ENCODE measurements around the gene SLC38A11.
"Not testable (repeated sequence)": the region's sequence is repeated elsewhere in the genome, so short reads cannot be mapped to it uniquely, and the experiment has no call there.

The SLC38A11 gene, protein sequence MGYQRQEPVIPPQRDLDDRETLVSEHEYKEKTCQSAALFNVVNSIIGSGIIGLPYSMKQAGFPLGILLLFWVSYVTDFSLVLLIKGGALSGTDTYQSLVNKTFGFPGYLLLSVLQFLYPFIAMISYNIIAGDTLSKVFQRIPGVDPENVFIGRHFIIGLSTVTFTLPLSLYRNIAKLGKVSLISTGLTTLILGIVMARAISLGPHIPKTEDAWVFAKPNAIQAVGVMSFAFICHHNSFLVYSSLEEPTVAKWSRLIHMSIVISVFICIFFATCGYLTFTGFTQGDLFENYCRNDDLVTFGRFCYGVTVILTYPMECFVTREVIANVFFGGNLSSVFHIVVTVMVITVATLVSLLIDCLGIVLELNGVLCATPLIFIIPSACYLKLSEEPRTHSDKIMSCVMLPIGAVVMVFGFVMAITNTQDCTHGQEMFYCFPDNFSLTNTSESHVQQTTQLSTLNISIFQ

DNA sequence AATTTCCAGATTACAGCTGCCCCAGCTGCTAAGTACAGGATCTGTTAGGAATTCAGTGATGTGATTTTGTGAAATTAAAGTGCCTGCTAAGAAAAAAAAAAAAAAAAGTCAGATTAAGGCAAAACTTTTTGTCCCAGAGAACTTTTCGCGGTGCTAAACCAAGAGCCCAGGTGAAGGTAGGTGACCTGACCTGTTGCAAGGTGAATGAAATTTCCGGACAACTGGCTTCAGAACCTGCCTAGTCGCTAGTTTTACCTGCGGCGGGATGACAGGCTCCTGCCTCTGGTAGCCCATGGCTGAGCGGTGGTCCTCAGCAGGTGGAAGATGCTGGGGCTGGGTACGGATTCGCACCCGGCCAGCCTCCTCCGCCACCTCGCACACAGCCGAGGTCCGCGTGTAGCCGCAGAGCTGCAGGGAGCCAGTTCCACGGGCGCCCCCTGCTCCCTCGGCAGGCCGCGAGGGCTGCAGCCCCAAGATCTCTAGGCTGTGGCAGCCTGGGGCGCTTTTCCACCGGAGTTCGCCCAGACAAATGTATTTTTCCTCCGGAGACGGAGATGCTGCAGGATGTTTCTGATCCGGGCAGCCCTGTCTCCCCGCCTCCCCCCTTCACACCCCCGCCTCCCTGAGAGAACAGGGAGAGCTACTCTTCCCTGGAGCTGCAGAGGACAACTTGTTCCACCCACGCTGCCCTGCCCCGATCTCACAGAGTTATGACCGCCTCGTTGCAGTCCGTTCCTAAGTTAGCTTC, at the start of gene SLC38A11:
Gene SLC38A11, minus strand, starts transcription at position 572 of the 748 bp plus-strand sequence. Its CDS starts 278 bp downstream, at position 294.
- DNase-seq, result peak in 11 of 58 donors; percentile 0 to 19 (median 3)

DNA sequence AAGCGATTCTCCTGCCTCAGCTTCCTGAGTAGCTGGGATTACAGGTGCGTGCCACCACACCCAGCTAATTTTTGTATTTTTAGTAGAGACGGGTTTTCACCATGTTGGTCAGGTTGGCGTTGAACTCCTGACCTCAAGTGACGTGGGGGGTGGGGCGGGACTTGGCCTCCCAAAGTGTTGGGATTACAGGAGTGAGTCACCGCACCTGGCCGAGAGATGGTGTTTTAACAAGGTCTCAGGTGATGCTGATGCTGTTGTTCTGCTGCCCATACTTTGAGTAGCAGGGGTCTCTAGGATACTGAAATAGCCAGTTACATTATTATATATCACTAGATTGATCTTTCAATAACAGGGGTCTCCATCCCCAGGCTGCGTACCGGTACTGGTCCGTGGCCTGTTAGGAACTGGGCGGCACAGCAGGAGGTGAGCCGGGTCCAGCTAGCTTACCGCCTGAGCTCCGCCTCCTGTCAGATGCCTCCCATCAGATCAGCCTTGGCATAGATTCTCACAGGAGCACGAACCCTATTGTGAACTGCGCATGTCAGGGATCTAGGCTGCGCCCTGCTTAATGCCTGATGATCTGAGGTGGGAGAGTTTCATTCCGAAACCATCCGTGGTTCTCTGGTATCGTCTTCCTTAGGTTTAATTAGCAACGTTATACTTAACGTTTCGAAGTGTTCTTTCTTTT, 48.3 kb upstream of the SLC38A11 start:
- no peak for DNase-seq

DNA sequence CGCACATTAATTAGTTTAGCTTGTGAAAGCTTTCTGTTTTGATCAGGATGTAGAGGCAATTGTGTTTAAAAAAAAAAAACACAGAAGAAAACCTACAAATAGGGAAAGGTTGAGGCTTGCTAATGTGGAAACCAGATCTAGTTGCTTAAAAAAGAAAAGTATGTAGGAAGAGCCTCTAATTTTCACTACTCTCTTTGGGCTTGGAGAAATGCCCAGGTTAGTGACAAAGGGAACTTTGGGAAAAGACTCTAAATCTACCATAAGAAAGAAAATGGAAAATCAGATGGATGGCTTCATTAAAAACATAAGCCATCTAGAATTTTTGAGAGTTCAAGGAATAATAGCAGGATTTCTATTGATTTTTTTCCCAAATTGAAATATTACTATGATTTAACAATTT, 47.3 kb upstream of the SLC38A11 start:
- peak in 2 of 58 donors; percentile 3 to 12 for DNase-seq

DNA sequence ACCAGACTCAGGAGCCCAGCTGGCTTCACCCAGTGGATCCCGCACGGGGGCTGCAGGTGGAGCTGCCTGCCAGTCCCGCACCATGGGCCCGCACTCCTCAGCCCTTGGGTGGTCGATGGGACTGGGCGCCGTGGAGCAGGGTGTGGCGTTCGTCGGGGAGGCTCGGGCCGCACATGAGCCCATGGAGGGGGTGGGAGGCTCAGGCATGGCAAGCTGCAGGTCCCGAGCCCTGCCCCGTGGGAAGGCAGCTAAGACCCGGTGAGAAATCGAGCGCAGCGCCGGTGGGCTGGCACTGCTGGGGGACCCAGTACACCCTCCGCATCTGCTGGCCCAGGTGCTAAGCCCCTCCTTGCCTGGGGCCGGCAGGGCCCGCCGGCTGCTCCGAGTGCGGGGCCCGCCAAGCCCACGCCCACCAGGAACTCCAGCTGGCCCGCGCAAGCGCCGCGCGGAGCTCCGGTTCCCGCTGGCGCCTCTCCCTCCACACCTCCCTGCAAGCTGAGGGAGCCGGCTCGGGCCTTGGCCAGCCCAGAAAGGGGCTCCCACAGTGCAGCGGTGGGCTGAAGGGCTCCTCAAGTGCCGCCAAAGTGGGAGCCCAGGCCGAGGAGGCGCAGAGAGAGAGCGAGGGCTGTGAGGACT, 39.5 kb upstream of the SLC38A11 start:
- not testable (repeated sequence) for DNase-seq

DNA sequence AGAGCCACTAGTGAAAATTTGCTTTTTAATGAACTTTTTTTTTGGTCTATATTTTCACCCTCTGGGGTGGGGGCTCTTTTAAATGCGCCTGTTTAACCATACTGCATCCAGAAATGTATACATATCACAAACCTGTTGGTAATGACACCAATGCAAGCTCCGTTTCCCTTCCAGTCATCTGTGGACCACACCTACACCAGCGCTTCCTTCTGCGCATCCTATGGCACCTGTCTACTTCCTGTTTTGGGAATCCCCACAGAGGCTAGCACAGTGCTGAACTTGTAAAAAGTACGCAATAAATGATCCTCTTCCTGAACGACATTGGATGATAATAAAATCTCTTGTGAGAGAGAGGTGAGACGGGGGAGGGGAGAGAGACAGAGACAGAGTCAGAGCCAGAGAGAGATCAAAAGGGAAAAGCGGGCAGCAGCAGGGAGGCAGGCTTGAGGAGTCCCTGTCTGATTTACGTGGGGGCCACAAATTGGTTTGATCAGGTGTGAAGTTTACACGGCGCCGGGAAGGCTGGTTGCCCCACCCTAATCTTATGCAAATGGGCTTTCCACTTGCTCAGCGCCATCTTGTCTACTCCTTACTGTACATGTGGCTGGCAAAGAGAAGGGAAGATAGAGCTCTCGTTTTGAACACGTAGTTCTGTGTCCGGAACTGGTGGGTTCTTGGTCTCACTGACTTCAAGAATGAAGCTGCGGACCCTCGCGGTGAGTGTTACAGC, 38.1 kb upstream of the SLC38A11 start:
- DNase-seq, result peak in 1 of 58 donors; percentile 12

DNA sequence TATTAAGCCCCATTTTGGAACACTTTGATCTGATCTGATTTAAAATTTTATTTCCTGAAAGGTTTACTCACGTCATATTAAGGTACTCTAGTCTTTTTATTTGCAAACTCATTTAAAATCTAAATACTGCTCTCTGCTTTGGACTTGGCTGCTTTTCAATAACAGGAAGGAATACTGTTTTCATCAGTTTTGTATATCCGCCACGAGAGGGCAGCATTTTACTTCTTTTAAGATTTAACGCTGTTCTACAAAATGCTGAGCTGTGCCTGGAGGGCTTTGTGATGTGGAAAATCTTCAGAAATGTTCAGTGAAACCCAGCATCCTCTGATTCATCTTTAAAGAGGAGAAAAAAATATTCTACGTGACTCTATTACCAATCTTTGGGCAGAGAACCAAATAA, 37.5 kb upstream of the SLC38A11 start:
- DNase-seq, result peak in 28 of 58 donors; percentile 4 to 80 (median 35)

DNA sequence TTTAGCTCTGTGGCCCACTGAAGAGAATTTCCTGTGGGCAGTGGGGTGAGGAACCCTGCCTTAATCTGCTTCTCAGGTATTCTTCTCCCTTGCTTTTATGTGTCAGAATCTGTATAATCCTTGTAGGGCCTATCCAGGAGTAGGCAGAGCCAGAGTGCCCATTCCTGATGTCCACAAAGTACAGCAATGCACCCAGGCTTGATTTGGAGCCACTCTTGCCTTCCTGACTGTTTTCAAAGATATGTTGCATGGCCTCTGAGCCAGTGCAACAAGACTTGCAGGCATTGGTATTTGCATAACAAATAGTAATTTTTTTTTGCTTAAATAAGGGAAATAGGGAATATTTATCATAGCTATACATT, 36.7 kb upstream of the SLC38A11 start:
- not testable (repeated sequence) for DNase-seq

DNA sequence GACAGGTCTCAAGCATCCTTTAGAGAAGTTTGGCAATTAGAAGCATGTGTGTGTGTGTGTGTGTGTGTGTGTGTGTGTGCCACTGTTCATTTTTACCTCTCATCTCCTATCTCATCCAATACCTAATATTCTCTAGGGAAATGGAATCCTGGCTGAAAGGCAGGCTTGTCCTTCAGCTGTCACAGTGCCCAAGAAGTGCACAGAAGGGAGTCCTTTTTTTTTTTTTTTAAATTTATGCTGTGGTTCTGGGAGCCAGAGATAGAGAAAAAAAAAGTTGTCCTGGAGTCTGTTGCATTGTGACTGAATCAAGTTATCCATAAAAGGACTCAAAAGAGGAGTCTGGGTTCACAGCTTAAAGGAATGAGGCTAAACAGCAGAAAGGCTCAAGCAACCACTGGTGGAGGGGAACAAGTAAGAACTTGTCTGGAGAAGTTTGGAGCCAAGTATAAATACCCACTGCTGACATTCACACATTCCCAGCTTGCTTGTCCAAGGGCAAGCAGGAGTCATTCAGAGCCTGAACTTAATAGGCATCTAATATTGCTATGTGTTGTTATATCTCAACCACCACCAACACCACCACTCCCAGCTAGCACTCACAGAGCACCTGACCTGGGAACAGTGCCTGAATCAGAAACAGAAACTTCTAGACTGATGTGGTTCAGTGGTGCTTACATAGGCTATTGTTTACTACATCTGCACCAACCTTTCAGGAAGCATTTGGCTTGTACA, 36.2 kb upstream of the SLC38A11 start:
- DNase-seq, result not testable (repeated sequence)

DNA sequence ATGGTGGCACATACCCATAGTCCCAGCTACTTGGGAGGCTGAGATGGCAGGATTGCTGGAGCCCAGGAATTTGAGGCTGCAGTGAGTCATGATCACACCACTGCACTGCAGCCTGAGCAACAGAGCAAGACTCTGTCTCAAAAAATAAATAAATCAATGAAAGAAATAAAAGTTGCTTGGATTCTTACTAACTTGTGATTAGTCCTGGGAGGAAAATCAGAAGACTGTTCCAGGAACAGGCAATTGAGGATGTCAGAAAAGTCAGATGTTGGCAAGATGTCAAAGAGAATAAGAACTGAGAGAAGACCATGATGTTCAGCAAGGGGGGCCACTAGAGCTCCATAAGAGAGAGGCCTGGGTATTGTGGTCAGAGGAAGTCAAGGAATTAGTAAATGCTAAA, 35.6 kb upstream of the SLC38A11 start:
- not testable (repeated sequence) for DNase-seq

DNA sequence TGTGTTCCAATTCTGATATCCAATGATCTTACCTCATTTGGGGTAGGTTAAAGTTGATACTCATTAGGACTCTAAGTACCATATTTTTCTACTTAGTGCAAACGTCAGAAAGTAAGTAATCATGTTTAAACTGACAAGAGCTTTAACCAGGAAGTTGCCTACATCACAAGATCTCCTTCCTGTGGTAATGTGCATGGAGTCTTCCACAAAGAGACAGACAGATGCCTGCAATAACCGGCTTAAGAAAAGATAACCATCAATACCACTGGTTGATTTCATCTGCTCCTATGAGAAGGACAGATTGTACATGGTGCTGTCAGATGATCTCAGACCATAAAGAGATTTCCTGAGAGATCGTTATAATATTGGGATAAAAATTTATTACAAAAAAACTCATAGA, 33.5 kb upstream of the SLC38A11 start:
- not testable (repeated sequence) for DNase-seq

DNA sequence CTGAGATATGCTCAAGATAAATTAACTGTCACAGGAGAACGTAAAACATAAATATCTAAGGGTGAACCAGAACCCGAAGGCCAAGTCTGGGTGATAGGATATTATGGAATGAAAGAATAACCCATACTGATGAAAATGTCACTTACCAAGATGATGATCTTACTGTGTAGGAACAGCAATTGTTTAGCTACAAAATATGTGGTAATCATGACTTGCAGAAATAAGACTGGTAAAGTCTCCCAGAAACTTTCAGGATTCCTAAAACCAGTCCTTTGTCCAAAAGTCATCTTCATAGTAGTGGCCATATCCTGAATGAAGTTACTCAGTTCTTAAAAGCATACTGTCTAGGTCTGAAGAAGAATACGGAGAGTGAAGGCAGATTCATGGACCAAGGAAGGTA, 30.7 kb upstream of the SLC38A11 start:
- not testable (repeated sequence) for DNase-seq

DNA sequence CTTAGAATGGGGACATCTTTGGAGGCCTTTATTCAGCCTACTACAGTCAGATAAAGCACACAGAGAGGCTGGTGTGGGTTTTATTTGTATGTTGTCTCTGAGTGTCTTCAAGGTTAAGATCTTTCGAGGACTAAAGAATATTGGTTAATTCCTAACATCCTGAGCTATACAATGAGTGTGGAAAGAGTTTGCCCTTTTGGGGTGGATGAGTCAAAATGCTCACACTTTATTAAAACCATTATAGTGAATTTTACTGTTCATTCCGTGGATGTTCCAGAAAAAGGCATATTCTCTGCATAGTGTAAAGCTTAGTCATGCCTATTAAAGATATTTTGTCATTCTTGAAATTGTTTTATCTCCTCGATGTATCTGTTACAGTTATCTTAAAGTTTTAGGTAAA, 29.1 kb upstream of the SLC38A11 start:
- DNase-seq, result no peak

DNA sequence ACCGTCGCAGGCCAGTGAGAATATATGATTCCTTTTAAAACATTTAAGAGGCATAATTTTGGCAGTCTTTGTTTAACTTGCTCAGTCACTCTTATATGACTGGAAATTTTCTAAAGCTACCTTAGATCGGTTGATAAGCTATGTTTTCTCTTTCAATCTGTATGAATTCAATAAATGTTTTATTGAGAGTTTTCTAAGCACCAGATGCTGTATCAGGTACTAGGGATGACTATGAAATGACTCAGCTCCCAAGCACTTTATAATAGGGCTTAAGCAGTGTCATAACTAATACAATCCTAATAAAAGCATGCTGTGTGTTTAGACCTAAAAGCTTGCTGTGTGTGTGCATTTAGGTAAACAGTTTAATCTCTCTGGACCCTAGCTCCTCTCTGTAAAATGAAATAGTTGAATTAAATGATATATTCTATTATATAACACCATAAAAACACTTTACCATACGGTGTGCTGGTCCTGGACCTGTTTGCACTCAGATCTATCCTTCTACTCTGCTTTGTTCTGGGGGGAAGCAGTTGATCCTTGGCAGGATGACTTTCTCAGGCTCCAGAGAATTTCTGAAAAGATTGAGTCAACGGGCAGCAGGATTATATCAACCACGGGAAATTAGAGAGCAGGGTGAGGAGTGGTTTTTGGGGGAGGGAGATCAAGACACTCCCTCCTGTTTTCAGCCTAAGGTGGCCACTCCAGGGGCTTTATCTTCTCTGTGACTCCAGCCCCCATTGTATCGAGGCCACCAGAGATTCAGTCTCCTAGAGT, 26.1 kb upstream of the SLC38A11 start:
- no peak for DNase-seq

DNA sequence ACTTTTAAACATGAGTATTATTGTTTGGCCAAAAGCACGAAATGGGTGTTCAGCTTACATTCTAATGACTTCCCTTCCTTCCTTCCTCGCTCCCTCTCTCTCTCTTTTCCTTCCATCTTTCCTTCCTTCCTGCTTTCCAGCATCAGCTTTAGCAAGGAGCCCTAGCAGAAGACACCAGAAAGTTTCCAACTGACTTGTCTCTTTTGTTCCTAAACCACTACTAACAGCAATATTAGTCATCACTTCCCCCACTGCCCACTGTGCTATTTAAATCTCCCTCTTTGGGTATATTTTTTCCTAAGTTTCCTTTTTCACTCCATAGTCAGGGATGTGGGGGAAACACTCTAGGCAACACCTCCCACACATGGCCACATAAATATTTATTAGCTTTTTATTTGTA, 25.4 kb upstream of the SLC38A11 start:
- not testable (repeated sequence) for DNase-seq

DNA sequence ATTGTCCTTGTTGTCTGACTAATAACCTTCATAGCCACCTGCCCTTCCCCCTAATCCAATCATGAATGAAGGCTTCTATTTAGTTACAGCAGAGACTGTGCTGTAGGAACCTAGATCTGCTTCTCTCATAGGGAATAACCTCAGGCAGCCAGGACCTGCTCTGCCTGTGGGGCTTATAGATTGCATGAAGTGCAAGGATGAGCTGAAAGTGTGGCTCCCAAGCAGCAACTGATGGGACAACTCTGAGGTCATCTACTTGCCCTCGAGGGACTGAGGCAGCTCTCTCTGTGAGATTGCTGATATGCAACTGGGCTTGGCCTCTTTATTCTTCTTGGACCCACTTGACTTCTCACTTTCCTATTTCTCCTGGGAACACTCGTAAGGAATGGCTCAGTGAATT, 23.8 kb upstream of the SLC38A11 start:
- no peak for DNase-seq

DNA sequence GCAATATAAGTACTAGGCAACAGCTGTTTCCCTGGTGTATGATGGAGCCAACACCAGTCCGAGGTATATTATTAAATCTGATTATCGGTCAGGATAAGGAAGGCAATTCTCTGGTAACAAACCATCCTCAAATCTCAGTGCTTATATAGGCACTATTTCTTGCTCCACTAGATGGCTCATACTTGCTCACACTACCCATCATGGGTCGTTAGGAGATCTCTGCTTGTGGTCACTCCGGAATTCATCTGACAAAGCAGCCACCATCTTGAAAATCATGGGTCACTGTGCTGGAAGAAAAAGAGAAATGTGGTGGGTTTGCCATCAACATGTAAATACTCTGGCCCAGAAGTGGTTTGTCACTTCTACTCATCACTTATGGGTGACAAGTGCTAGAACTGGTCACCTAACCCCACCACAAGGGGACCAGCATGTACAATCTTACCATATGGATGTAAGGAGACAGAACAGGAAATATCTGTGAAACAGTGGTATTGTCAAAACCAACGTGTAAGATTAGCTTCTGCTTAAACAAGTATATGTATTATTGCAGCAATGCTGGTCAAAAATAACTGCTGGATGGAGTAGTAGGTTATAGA, 21.6 kb upstream of the SLC38A11 start:
- not testable (repeated sequence) for DNase-seq

DNA sequence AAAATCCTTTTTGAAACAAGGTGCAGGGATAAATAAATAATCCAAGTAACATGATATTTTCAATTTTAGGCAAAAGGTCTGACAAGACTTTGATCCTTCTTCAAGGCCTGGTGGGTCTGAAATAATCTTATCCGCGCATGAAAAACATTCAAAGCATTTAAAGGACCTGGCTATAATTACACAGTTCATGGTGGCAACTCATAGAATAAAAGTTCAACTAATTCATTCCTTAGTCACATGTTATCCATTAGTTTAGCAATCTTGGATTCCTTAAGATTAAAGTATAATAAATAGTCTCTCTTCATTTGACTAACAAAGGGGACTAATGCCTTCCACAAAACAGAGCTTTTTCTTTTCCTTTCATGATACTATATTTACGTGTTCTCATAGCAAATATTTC, 21.0 kb upstream of the SLC38A11 start:
- DNase-seq, result no peak

DNA sequence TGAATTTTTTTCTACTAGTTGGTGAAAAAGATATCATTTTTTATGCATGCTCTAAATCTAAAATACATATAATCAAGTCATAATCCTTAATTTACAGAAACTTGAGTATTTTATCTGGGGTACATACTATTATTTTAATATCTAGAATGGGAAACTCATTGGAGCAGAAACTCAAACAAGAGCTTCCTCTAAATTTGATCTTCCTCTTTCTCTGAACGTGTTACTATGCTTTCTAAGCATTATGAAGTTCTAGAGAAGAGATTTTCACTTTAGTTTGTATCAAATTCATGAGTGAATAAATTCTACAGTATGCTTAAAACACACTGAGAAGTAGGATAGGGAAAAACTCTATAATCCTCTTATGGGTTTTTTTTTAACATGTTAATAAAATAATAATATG, 20.6 kb upstream of the SLC38A11 start:
- DNase-seq, result no peak

DNA sequence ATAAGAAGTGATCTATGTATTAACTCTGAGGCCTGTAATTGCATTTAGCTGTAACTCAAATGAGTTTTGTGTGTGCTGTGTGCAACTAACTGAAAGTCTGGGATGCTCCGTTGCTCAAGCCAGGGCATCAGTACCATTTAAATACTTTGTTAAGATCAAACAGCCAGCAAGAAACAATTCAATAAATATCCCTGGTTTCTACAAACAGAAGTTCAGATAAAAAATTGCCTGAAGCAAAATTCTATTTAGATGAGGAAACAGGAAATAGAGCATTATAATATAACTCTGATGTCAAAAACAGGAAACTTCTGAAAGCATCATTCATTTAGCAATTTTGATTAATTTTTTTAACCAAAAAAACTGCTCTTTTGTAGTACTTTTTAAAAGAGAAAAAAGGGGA, 18.9 kb upstream of the SLC38A11 start:
- no peak for DNase-seq

All from anterior cingulate cortex (tissue), 58 donors.